Psoas muscle (tissue), 8 donors: ENCODE data around the gene ACSL6. TPM values are rescaled to one million over a fixed set of nuclear protein-coding genes. Genes with fewer than 3 reads are reported as not detected.

ENCODE experiments used
- ATAC-seq, 4 donors: fragments of 200-7000 bp; cut with Tn5 transposase; one replicate each; pipeline ENCODE4 v1.9.1; 2020; ENCODE audit warnings: moderate library complexity in 3 of 4, mild to moderate bottlenecking in 2 of 4
- DNase-seq, 2 donors: peaks; one replicate each; pipeline ENCODE4 v3.0.0-alpha.2; 2020
- H3K27ac ChIP-seq: fragments of 200-600 bp; one replicate; pipeline ENCODE4 v1.8.0; 2022
- H3K27me3 ChIP-seq, 3 donors: fragments of 200-600 bp in 1 of 3; one replicate each; pipeline versions ENCODE4 v1.6.1 to v1.8.0; 2013 to 2022; ENCODE audit warnings: low read length in 2 of 3, mild to moderate bottlenecking in 2 of 3, moderate library complexity in 1 of 3; ENCODE audit not compliant: insufficient read depth in 3 of 3
- H3K36me3 ChIP-seq, 2 donors: fragments of 200-600 bp in 1 of 2; one replicate each; pipeline versions ENCODE4 v1.6.1 to v1.8.0; 2013 to 2022; ENCODE audit warnings: low read depth in 1 of 2, mild to moderate bottlenecking in 1 of 2, moderate library complexity in 1 of 2; ENCODE audit not compliant: insufficient read depth in 1 of 2
- H3K4me1 ChIP-seq: fragments of 200-600 bp; one replicate; pipeline ENCODE4 v1.8.0; 2022
- H3K4me3 ChIP-seq: fragments of 200-600 bp; one replicate; pipeline ENCODE4 v1.8.0; 2022; ENCODE audit warnings: mild to moderate bottlenecking
- H3K9me3 ChIP-seq: fragments of 200-600 bp; one replicate; pipeline ENCODE4 v1.8.0; 2022
- WGBS, 3 donors: extraction: QIAGEN DNeasy Blood & Tissue Kit; methylation state at CpG; one replicate each; pipeline versions ENCODE4 v1.1.6 to v1.1.7; 2013; 5-methylcytosine and 5-hydroxymethylcytosine counted together
- intact Hi-C, 2 donors: fragments of 100-400 bp; cut with DNase I; formaldehyde crosslinking; loops; one replicate each; pipeline versions ENCODE4 v1.11.0 to v1.14.2; 2022
- polyA plus RNA-seq, 3 donors: library from polyadenylated mRNA; stranded (reverse); fragments of 200-250 nt; gene quantifications; one replicate each; pipeline ENCODE4 v1.2.3, GENCODE V29; 2013
- total RNA-seq, 4 donors: library from RNA; stranded (reverse); fragmentation: NEBNext Ultra II Directional in 2 of 4; extraction: Animal tissue kit (Norgen Biotek cat#: 25700) in 2 of 4; gene quantifications; one replicate each; pipeline versions ENCODE4 v1.2.1 to v1.2.4, GENCODE V29; 2021 to 2023
- TF ChIP-seq, protein P1 (sequence below): fragments of 200-600 bp; IDR thresholded peaks from one replicate; pipeline ENCODE4 v1.8.0; 2022; ENCODE audit warnings: antibody characterized with exemption
- donor health status: healthy with polysubstance abuse.
- donor health status: DM: no; HTN: no; CAD: no; lungs with moderate emphysema.
- donor health status: Bipolar disorder and iron deficiency.
- donor health status: healthy.
- donor health status: DM: yes; HTN: yes; CAD: no.
- donor health status: DM: no; HTN: no; CAD: no.
- donor health status: DM: no; HTN: no; CAD: no.
- donor health status: DM: yes; HTN: yes; CAD: no.

ACSL6 gene
- total and polyA plus RNA-seq, 7 donors, result 0.12 to 2.2 (median 0.52) TPM

DNA sequence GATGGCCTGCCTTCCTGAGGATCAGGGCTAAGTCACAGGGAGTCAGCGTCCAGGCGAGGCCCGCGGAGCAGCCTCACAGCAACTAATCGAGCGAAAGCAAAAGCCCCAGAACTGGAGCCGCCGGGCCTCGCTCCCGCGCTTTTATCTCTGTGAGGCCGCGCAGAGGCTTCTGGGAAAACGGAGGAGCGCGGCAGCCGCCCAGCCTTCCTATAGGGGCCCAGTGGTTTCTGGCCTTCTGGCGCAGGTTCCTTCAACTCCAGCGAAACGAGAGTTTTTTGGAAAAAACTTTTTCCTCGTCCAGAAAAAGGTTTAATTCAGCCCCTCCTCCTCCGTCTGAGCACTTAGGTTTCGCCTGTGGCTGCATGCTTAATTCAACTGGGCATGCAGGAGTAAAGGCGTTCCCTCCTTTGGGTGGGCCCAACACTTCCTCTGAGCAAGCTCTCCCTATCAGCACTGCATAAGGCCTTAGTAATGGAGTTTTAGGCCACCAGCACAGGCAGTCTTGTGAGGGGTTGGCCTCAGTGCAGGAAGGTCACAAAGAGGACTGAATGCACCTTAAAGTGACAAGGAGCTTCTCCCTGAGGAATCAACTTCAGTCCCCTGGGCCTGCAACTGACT, 65.8 kb downstream of the ACSL6 start, which contains the start of gene MEIKIN:
TSS of gene MEIKIN (minus strand) at position 113 of the 618 bp plus-strand sequence. CDS start 158 bp downstream, outside the sequence.
- no peak within 1 kb of the TSS for H3K4me3 ChIP-seq
- TF ChIP-seq, protein P1, sequence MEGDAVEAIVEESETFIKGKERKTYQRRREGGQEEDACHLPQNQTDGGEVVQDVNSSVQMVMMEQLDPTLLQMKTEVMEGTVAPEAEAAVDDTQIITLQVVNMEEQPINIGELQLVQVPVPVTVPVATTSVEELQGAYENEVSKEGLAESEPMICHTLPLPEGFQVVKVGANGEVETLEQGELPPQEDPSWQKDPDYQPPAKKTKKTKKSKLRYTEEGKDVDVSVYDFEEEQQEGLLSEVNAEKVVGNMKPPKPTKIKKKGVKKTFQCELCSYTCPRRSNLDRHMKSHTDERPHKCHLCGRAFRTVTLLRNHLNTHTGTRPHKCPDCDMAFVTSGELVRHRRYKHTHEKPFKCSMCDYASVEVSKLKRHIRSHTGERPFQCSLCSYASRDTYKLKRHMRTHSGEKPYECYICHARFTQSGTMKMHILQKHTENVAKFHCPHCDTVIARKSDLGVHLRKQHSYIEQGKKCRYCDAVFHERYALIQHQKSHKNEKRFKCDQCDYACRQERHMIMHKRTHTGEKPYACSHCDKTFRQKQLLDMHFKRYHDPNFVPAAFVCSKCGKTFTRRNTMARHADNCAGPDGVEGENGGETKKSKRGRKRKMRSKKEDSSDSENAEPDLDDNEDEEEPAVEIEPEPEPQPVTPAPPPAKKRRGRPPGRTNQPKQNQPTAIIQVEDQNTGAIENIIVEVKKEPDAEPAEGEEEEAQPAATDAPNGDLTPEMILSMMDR, result no peak
- H3K27ac ChIP-seq, result no peak within 1 kb of the TSS
- no peaks in the 10 kb centered on the region for H3K9me3 ChIP-seq
- intact Hi-C loops, result no loop called here
- no peaks in the 10 kb centered on the region for H3K36me3 ChIP-seq
- no peak for DNase-seq
- H3K4me1 ChIP-seq, result no peaks in the 10 kb centered on the region
- no peaks in the 10 kb centered on the region for H3K27me3 ChIP-seq
- 69 to 87% (median 81%) methylated on average over 24 of the region's 24 CpGs for WGBS, 3 donors
- ATAC-seq, result no peak

- no peaks in the 10 kb centered on the region for H3K27me3 ChIP-seq
- WGBS, 3 donors, result 79 to 85% (median 84%) methylated on average over 37 of the region's 37 CpGs
- no peak overlapping the region for H3K27ac ChIP-seq
- H3K4me3 ChIP-seq, result no peak overlapping the region
- no peaks in the 10 kb centered on the region for H3K36me3 ChIP-seq
- no peaks in the 10 kb centered on the region for H3K4me1 ChIP-seq
- ATAC-seq, result no peak
- intact Hi-C loops, result no loop called here
- H3K9me3 ChIP-seq, result no peaks in the 10 kb centered on the region
- no peak for DNase-seq
- TF ChIP-seq, protein P1, result no peak
Observed at GRCh38 chr5:131944702-131945550, 66.5 kb downstream of the ACSL6 start.

- Histone ChIP-seq H3K4me3 (no peak overlapping the region), H3K9me3 (no peaks in the 10 kb centered on the region), H3K27me3 (no peaks in the 10 kb centered on the region), H3K36me3 (no peaks in the 10 kb centered on the region), H3K27ac (no peak overlapping the region), H3K4me1 (no peaks in the 10 kb centered on the region)
- DNase-seq (no peak), ATAC-seq (no peak)
- TF ChIP-seq, protein P1, result no peak
- 90 to 95% (median 93%) methylated on average over 2 of the region's 2 CpGs for WGBS, 3 donors
- intact Hi-C loops, result no loop called here
Observed at GRCh38 chr5:131943916-131944315, 67.5 kb downstream of the ACSL6 start.

DNA sequence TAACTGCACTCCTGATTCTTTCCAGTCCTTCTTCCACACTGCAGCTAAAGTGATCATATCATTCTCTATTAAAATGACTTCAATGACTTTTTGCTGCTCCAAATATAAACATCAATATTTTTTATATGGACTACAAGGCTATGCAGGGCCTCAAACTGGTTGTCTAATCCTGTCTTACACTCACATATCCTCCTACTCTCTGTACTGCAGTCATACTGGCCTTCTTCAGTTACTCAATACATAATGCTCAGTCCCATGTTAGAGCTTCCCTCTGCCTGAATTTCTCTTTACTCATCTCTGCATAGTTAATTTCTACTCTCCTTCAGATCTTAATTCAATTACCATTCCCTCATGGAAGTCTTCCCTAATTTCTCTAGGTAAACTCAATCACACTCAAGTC, 69.4 kb downstream of the ACSL6 start:
- no peaks in the 10 kb centered on the region for H3K4me1 ChIP-seq
- TF ChIP-seq, protein P1, result no peak
- intact Hi-C loops, result no loop called here
- no peak for DNase-seq
- no peaks in the 10 kb centered on the region for H3K9me3 ChIP-seq
- H3K4me3 ChIP-seq, result no peak overlapping the region
- no peaks in the 10 kb centered on the region for H3K36me3 ChIP-seq
- no peak for ATAC-seq
- H3K27me3 ChIP-seq, result no peaks in the 10 kb centered on the region
- no peak overlapping the region for H3K27ac ChIP-seq
